GM23338 (cell line): ENCODE measurements around the gene COL9A1. TPM values are rescaled to one million over a fixed set of nuclear protein-coding genes. Genes with fewer than 3 reads are reported as not detected.

Experiments
- ATAC-seq: fragments of 200-7000 bp; cut with Tn5 transposase; 3 replicates; pipeline ENCODE4 v1.9.1; 2020
- DNase-seq: peaks from one replicate; pipeline ENCODE4 v3.0.0-alpha.2; 2015; ENCODE audit warnings: low spot score
- H2AFZ ChIP-seq: fragments of 200-600 bp; sonication (generic); 2 replicates; pipeline ENCODE4 v1.8.0; 2016; ENCODE audit warnings: antibody characterized with exemption, mild to moderate bottlenecking, moderate library complexity
- H3F3A ChIP-seq: fragments of 200-600 bp; sonication (generic); replicated peaks from 2 replicates; pipeline ENCODE4 v1.8.0; 2017; ENCODE audit warnings: antibody characterized with exemption, mixed run types, low read depth
- H3K27ac ChIP-seq: fragments of 200-600 bp; sonication (generic); 2 replicates; pipeline ENCODE4 v1.6.1; 2016; ENCODE audit warnings: low read depth
- H3K27me3 ChIP-seq: fragments of 200-600 bp; sonication (generic); 2 replicates; pipeline ENCODE4 v1.8.0; 2016; ENCODE audit warnings: mild to moderate bottlenecking, mixed run types, moderate library complexity; ENCODE audit not compliant: insufficient read depth
- H3K36me3 ChIP-seq: fragments of 200-600 bp; sonication (generic); 2 replicates; pipeline ENCODE4 v1.8.0; 2016; ENCODE audit warnings: mild to moderate bottlenecking; ENCODE audit not compliant: insufficient read depth
- H3K4me1 ChIP-seq: fragments of 200-600 bp; sonication (generic); 2 replicates; pipeline ENCODE4 v1.8.0; 2016; ENCODE audit warnings: mild to moderate bottlenecking, moderate library complexity; ENCODE audit not compliant: insufficient read depth
- H3K4me2 ChIP-seq: fragments of 200-600 bp; sonication (generic); 2 replicates; pipeline ENCODE4 v1.7.1; 2017; ENCODE audit warnings: mixed run types
- H3K4me3 ChIP-seq: fragments of 200-600 bp; sonication (generic); 2 replicates; pipeline ENCODE4 v1.6.1; 2016; ENCODE audit warnings: mixed run types
- H3K79me2 ChIP-seq: fragments of 200-600 bp; sonication (generic); replicated peaks from 2 replicates; pipeline ENCODE4 v1.8.0; 2017; ENCODE audit warnings: mild to moderate bottlenecking; ENCODE audit not compliant: insufficient read depth
- H3K9me2 ChIP-seq: fragments of 200-600 bp; sonication (generic); 2 replicates; pipeline ENCODE4 v1.8.0; 2017; ENCODE audit not compliant: insufficient read depth
- H4K20me1 ChIP-seq: fragments of 200-600 bp; sonication (generic); replicated peaks from 2 replicates; pipeline ENCODE4 v1.8.0; 2017; ENCODE audit warnings: mild to moderate bottlenecking; ENCODE audit not compliant: insufficient read depth
- H3K27ac Mint-ChIP-seq: 2 replicates; pipeline ENCODE4 v1.8.0; 2020; ENCODE audit warnings: inconsistent platforms, mild to moderate bottlenecking, moderate library complexity, mixed read lengths
- H3K27me3 Mint-ChIP-seq: 3 replicates; pipeline ENCODE4 v1.8.0; 2022; ENCODE audit warnings: low read depth, mild to moderate bottlenecking, moderate library complexity, mixed read lengths, inconsistent platforms; ENCODE audit not compliant: insufficient read depth, poor library complexity
- H3K36me3 Mint-ChIP-seq: 3 replicates; pipeline ENCODE4 v1.8.0; 2021; ENCODE audit warnings: low read depth, mild to moderate bottlenecking, inconsistent platforms, moderate library complexity, mixed read lengths
- H3K4me1 Mint-ChIP-seq: 3 replicates; pipeline ENCODE4 v1.8.0; 2020; ENCODE audit warnings: mild to moderate bottlenecking, inconsistent platforms, mixed read lengths
- H3K4me3 Mint-ChIP-seq: 3 replicates; pipeline ENCODE4 v1.8.0; 2021; ENCODE audit warnings: moderate library complexity, mild to moderate bottlenecking, inconsistent platforms, mixed read lengths
- H3K9me3 Mint-ChIP-seq: 3 replicates; pipeline ENCODE4 v1.8.0; 2020; ENCODE audit warnings: moderate library complexity, mild to moderate bottlenecking, inconsistent platforms, mixed read lengths
- CREB1 ChIP-seq: fragments of 250-450 bp; sonication (Bioruptor Pico); IDR thresholded peaks from 2 replicates; pipeline ENCODE4 v1.5.0; 2020; ENCODE audit warnings: low read depth, mild to moderate bottlenecking, moderate library complexity
- CTCF ChIP-seq, 2 experiments: fragments of 200-600 bp in 1 of 2; sonication (generic) in 1 of 2; conservative IDR thresholded peaks; 2 replicates each; pipeline versions ENCODE4 v1.5.1 to v1.6.1; 2016 to 2017; ENCODE audit warnings: antibody characterized with exemption in 2 of 2, low read depth in 2 of 2, mild to moderate bottlenecking in 2 of 2, moderate library complexity in 1 of 2
- ETS1 ChIP-seq: IDR thresholded peaks from 2 replicates; pipeline ENCODE4 v1.6.1; 2016; ENCODE audit warnings: antibody characterized with exemption
- EZH2 ChIP-seq: fragments of 200-600 bp; sonication (generic); IDR thresholded peaks from one replicate; pipeline ENCODE4 v1.8.0; 2017; ENCODE audit warnings: antibody characterized with exemption, mild to moderate bottlenecking, low read depth; ENCODE audit not compliant: unreplicated experiment
- EZH2phosphoT487 ChIP-seq: fragments of 200-600 bp; sonication (generic); IDR thresholded peaks from one replicate; pipeline ENCODE4 v1.8.1; 2018; ENCODE audit warnings: antibody characterized with exemption; ENCODE audit not compliant: unreplicated experiment
- JUNB ChIP-seq: IDR thresholded peaks from one replicate; pipeline ENCODE4 v1.6.1; 2016; ENCODE audit warnings: antibody characterized with exemption; ENCODE audit not compliant: unreplicated experiment
- NANOG ChIP-seq: IDR thresholded peaks from 2 replicates; pipeline ENCODE4 v1.6.1; 2016; ENCODE audit warnings: antibody characterized with exemption, borderline replicate concordance
- POLR2AphosphoS5 ChIP-seq: IDR thresholded peaks from 2 replicates; pipeline ENCODE4 v1.6.1; 2016; ENCODE audit warnings: antibody characterized with exemption, low read depth
- REST ChIP-seq: IDR thresholded peaks from one replicate; pipeline ENCODE4 v1.6.1; 2018; ENCODE audit warnings: antibody characterized with exemption; ENCODE audit not compliant: unreplicated experiment
- STAT1 ChIP-seq: IDR thresholded peaks from one replicate; pipeline ENCODE4 v1.6.1; 2016; ENCODE audit warnings: antibody characterized with exemption; ENCODE audit not compliant: unreplicated experiment
- ZNF114 ChIP-seq: fragments of 250-450 bp; sonication (Bioruptor Pico); IDR thresholded peaks from 2 replicates; pipeline ENCODE4 v1.5.0; 2020; ENCODE audit warnings: mild to moderate bottlenecking, moderate library complexity
- ZNF331 ChIP-seq: fragments of 250-450 bp; sonication (Bioruptor Pico); IDR thresholded peaks from 2 replicates; pipeline ENCODE4 v1.5.0; 2020; ENCODE audit warnings: low read depth, mild to moderate bottlenecking, moderate library complexity
- ZNF462 ChIP-seq: fragments of 250-450 bp; sonication (Bioruptor Pico); IDR thresholded peaks from 2 replicates; pipeline ENCODE4 v1.5.0; 2020; ENCODE audit warnings: mild to moderate bottlenecking, moderate library complexity
- polyA plus RNA-seq: library from polyadenylated mRNA; unstranded; fragments of >200 nt; fragmentation: Nextera tagmentation; extraction: Ambion mirVana; gene quantifications from 2 replicates; pipeline ENCODE4 v1.2.1, GENCODE V29; 2016
- total RNA-seq: library from RNA; depleted of rRNA; stranded (reverse); fragments of >200 nt; shearing (Covaris generic); gene quantifications from 2 replicates; pipeline ENCODE4 v1.2.3, GENCODE V29; 2014

The COL9A1 gene
- total and polyA plus RNA-seq, 2 experiments from 2014 or later: 16.0 to 20.3 TPM

GRCh38 chr6:70351461-70351860 lies 48.6 kb upstream of the COL9A1 start:
- H3K4me1 ChIP-seq: peaks cover 5% of the 10 kb centered on the region
- no peaks in the 10 kb centered on the region for H3K36me3 Mint-ChIP-seq
- no peak overlapping the region for H3K27ac ChIP-seq
- no peak overlapping the region for H3K4me3 ChIP-seq
- DNase-seq (no peak), ATAC-seq (no peak)
- no peak overlapping the region for H3K27ac Mint-ChIP-seq
- H3K9me3 Mint-ChIP-seq: no peaks in the 10 kb centered on the region
- no peak overlapping the region for H2AFZ ChIP-seq
- no peaks in the 10 kb centered on the region for H3K36me3 ChIP-seq
- no peak overlapping the region for H3K4me2 ChIP-seq
- H3K4me1 Mint-ChIP-seq: no peaks in the 10 kb centered on the region
- H3K27me3 Mint-ChIP-seq: peaks cover 6% of the 10 kb centered on the region
- no peaks in the 10 kb centered on the region for H3K9me2 ChIP-seq
- H4K20me1 ChIP-seq: no peaks in the 10 kb centered on the region
- TF ChIP-seq ZNF462 (CRISPR knock-in tag) (no peak), EZH2 (no peak), REST (no peak), JUNB (no peak), POLR2AphosphoS5 (no peak), ETS1 (no peak), CREB1 (CRISPR knock-in tag) (no peak), EZH2phosphoT487 (no peak), NANOG (no peak), STAT1 (no peak), ZNF331 (CRISPR knock-in tag) (no peak), ZNF114 (no peak), CTCF (conservative IDR thresholded peaks at IDR 0.05; ENCODE audit: low read depth in 2 of 2) (no peak)
- H3K79me2 ChIP-seq: no peaks in the 10 kb centered on the region
- no peaks in the 10 kb centered on the region for H3K27me3 ChIP-seq
- H3K4me3 Mint-ChIP-seq: no peak overlapping the region
- no peaks in the 10 kb centered on the region for H3F3A ChIP-seq
